GM21786 (cell line): ENCODE data around the gene USP3.
"Not testable (repeated sequence)": the region's sequence is repeated elsewhere in the genome, so short reads cannot be mapped to it uniquely, and the experiment has no call there.

Experiments used
- ATAC-seq: cut with Tn5 transposase; IDR thresholded peaks from one replicate; pipeline ENCODE4 v1.9.1; 2021; ENCODE audit not compliant: unreplicated experiment

Gene USP3

GRCh38 chr15:63475707-63476106 is 28.7 kb upstream of the USP3 start:
- no peak for ATAC-seq

- ATAC-seq = no peak
These were observed 28.2 kb upstream of the USP3 start for GRCh38 chr15:63476229-63476632.

- no peak for ATAC-seq
These were observed 26.1 kb upstream of the USP3 start for GRCh38 chr15:63478243-63478642.

- ATAC-seq = no peak
These were observed 24.0 kb upstream of the USP3 start for GRCh38 chr15:63480441-63480821.

- no peak for ATAC-seq
These were observed 23.1 kb upstream of the USP3 start for GRCh38 chr15:63481105-63481810.

GRCh38 chr15:63482874-63483323 is 21.5 kb upstream of the USP3 start:
- ATAC-seq = no peak

GRCh38 chr15:63483521-63484371 is 20.6 kb upstream of the USP3 start:
- ATAC-seq = no peak

GRCh38 chr15:63484433-63485186 is 19.8 kb upstream of the USP3 start:
- ATAC-seq = no peak

- ATAC-seq = peak; percentile 36
These were observed 17.2 kb upstream of the USP3 start for GRCh38 chr15:63487076-63487757.

GRCh38 chr15:63487758-63488397 is 16.5 kb upstream of the USP3 start:
- not testable (repeated sequence) for ATAC-seq

GRCh38 chr15:63488398-63488960 is 15.9 kb upstream of the USP3 start:
- no peak for ATAC-seq

- ATAC-seq = no peak
These were observed 15.0 kb upstream of the USP3 start for GRCh38 chr15:63489352-63489751.

- no peak for ATAC-seq
These were observed 13.9 kb upstream of the USP3 start for GRCh38 chr15:63490345-63491034.

GRCh38 chr15:63491116-63491827 is 13.1 kb upstream of the USP3 start:
- ATAC-seq = no peak

GRCh38 chr15:63491979-63492378 is 12.4 kb upstream of the USP3 start:
- no peak for ATAC-seq

- no peak for ATAC-seq
These were observed 11.8 kb upstream of the USP3 start for GRCh38 chr15:63492541-63493077.

GRCh38 chr15:63493436-63493835 is 11.0 kb upstream of the USP3 start:
- ATAC-seq = no peak

- no peak for ATAC-seq
These were observed 10.0 kb upstream of the USP3 start for GRCh38 chr15:63494408-63494807.

- no peak for ATAC-seq
These were observed 9.1 kb upstream of the USP3 start for GRCh38 chr15:63495343-63495742.
